Measurements from ENCODE around the gene TXNDC12.
"Not testable (repeated sequence)": the region's sequence is repeated elsewhere in the genome, so short reads cannot be mapped to it uniquely, and the experiment has no call there.

TXNDC12 gene

DNA sequence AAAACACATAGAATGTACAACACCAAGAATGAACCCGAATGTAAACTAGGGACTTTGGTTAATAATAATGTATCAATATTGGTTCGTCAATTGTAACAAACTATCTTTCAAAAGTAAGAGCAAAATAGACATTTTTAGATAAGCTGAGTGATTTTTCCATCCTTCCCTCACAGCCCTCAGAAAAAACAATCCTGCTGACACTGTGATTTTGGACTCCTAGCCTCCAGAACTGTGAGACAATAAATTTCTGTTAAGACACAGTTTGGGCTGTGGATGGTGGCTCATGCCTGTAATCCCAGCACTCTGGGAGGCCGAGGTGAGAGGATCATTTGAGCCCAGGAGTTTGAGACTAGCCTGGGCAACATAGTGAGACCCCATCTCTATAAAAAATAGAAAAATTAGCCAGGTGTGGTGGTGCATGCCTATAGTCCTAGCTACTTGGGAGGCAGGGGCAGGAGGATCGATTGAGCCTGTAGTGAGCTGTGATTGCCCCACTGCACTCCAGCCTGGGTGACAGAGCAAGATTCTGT, 9.3 kb downstream of the TXNDC12 start:
- not testable (repeated sequence) for DNase-seq

DNA sequence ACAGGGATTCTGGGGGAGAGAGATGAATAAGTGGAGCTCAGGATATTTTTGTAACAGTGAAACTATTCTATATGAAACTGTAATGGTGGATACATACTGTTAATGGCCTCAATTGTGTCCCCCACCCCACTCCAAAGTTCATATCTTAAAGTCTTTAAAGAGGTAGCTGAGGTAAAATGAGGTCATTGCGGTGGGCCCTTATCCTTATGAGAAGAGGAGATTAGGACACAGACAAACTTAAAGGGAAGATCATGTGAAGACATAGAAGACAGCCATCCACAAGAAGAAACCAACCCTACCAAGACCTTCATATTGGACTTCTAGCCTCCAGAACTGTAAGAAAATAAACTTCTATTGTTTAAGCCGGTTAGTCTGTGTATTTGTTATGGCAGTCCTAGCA, 9.8 kb downstream of the TXNDC12 start:
- DNase-seq, result no peak

DNA sequence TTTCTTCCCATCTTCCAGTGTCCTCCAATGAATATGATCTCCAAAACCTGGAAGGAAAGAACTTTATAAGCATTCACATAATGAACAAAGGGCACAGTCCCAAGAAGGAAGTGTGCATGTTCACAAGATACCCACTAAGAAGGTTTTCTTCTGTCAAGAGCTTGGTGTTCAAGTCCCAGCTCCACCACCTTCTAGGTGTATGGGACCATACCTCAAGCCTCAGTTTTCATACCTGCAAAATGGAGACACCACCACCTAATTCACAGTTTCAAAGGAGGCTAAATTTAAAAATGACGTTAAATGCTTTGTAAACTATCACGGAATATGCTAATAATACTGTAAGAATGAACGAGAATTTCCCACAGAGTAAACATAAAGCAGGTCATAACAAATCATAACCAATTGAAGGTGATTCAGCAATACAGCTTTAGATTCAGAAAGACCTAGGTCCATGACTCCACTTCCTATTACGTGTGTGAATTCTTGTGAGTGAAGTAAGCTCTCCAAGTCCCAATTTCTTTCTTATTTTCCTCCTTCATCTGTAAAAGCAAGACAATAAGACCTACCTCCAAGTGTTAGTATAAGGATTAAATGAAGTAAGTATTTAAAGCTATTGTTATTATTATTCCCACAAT, 13.3 kb downstream of the TXNDC12 start:
- DNase-seq, result no peak

GRCh38 chr1:52037909-52038308, 17.1 kb downstream of the TXNDC12 start:
- DNase-seq, result no peak

DNA sequence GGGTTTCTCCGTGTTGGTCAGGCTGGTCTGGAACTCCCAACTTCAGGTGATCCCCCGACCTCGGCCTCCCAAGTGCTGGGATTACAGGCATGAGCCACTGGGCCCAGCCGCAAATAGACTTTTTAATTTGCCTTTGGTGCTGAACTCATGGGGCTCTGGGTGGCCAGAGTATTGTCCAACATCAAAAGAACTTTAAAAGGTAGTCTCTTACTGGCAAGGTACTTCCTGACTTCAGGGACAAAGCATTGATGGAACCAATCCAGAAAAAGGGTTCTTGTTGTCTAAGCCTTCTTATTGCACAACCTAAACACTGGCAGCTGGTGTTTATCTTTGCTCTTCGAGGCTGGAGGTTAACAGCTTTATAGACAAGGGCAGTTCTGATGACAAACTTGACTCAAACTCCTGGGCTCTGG, 17.6 kb downstream of the TXNDC12 start:
- DNase-seq, result no peak

GRCh38 chr1:52034050-52034384, 21.0 kb downstream of the TXNDC12 start:
- no peak for DNase-seq

DNA sequence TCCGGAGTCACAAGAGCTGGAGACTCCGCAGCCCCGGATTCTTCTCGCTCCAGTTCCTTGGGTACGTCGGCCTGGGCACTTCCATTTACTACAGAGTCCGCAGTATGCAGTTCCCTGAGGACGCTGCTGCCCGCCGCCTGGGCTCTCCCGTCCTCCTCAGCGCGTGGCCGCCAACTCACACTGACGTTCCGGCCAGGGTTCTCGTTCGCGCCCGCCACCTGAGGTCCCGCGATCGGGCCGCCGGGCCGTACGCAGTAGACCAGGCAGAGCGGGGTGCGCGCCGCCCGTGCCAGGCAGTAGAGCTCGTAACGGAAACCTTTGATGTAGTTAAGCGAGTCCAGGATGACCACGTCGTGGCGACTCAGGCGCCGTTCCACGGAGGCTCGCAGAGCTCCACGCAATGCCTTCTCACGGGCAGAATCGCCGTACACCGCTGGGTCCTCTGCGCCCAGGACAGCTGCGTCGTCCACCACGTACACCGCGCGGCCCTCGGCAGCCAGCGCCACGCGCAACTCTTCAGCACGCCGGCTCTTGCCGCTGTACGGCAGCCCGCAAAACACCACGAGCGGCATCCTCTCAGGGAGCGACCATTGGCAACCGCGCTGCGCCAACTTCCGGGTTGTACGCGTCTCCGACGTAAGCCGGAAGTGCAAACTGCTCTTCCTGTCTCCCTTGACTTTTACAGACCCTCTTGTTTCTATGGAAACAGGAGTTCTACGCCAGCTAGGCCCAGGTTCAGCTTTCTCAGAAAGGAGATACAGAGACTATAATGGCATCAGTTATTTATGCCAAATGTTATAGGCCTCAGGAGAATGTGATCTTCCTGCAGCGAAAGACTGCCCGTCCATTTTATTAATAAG, 21.6 kb downstream of the TXNDC12 start, which contains the start of gene KTI12:
KTI12 (minus strand) TSS at position 621 of the 860 bp plus-strand sequence; CDS start at position 572, 49 bp downstream.
- peak; percentile 94 for DNase-seq

GRCh38 chr1:52032785-52033131, 22.2 kb downstream of the TXNDC12 start:
- peak; percentile 64 for DNase-seq

- DNase-seq, result no peak
These were observed 22.7 kb downstream of the TXNDC12 start for GRCh38 chr1:52032124-52032784.

DNA sequence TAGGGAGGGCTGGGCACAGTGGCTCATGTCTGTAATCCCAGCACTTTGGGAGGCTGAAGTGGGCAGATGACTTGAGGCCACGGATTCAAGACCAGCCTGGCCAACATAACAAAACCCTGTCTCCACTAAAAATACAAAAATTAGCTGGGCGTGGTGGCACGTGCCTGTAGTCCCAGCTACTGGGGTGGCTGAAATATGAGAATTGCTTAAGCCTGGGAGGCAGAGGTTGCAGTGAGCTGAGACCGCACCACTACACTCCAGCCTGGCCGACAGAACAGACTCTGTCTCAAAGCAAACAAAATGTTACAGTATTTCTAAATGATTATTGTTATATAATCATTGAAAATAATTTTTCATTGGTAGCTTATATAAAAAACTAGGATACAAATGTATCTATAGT, 26.2 kb downstream of the TXNDC12 start:
- DNase-seq, result not testable (repeated sequence)

GRCh38 chr1:52028328-52028727, 26.7 kb downstream of the TXNDC12 start:
- DNase-seq, result no peak

DNA sequence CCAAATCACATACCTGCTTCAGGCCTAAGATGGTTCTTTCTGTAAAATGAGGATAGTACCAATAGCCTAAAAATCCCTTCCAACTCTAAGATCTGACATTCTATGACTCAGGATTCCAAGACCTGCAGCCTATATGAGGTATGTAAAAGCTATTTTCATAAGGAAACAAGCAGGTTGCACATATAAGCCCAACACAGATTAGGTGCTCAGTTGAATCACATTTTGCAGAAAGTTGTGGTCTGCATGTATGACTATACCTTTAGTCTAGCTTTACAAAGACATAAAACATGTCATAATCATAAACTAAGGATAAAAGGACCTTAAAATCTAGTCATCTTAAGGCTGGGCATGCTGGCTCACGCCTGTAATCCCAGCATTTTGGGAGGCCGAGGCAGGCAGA, 28.7 kb downstream of the TXNDC12 start:
- DNase-seq, result no peak

DNA sequence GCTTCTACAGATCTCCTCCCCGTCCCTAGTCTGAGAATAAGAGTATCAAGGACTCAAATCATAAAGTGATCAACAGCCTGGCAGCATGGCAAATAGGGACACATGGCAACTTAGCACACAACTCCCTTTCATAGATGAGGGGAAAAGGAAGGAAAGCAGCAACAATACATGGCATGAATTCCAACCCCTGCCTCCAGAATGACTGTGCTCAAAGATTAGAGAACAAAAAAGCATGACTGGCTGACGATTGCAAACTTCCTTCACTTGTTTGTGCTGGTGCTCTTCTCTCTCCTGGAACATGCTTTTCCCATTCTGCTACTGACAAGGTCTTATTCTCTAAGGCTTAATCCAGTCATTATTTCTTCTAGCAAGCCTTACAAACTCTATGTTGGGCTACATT, 32.9 kb downstream of the TXNDC12 start:
- DNase-seq, result no peak

DNA sequence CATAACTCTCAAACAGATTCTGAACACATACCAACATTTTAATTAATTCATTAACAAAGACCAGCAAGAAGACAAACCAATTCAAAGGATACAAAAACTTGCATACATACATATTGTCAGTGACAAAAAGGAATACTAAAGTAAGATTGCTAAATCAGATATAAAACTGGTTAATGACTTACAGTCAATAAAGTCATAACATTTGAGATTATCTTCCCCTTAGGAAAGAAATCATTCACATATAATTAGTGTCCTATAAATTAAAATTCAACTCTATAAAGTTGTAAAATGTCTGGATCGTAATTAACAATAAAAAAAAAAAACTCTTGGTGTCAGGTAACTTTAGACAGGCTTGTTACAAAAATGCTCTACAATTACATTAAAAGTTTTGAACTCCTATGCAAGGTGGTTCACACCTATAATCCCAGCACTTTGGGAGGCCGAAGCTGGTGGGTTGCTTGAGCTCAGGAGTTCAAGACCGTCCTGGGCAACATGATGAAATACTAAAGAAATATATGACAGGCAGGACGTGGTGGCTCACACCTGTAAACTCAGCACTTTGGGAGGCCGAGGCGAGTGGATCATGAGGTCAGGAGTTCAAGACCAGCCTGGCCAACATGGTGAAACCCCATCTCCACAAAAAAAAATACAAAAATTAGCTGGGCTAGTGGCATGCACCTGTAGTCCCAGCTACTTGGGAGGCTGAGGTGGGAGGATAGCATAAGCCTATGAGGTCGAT, 46.8 kb downstream of the TXNDC12 start:
- DNase-seq, result no peak

DNA sequence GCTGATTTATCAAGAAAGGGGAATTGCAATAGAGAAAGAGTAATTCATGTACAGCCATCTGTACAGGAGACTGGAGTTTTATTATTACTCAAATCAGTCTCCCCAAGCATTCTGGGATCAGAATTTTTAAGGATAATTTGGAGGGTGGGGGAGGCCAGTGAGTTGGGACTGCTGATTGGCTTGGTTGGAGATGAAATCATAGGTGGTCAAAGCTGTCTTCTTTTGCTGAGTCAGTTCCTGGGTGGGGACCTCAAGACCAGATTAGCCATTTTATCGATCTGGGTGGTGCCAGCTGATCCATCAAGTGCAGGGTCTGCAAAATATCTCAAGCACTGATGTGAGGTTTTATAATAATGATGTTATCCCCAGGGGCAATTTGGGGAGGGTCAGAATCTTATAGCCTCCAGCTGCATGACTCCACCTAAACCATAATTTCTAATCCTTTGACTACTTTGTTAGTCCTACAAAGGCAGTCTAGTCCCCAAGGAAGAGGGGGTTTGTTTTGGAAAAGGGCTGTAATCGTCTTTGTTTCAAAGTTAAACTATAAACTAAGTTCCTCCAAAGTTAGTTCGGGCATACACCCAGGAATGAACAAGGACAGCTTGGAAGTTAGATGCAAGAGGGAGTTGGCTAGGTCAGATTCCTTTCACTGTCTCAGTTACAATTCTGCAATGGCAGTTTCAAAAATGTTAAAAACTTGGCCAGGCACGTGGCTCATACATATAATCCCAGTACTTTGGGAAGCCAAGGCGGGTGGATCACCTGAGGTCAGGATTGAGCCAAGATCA, 47.6 kb downstream of the TXNDC12 start:
- no peak for DNase-seq

GRCh38 chr1:52006081-52006553, 48.9 kb downstream of the TXNDC12 start:
- not testable (repeated sequence) for DNase-seq

- DNase-seq, result not testable (repeated sequence)
These were observed 49.4 kb downstream of the TXNDC12 start for GRCh38 chr1:52005548-52005947.

GRCh38 chr1:52003877-52004276, 51.1 kb downstream of the TXNDC12 start:
- DNase-seq, result no peak

- no peak for DNase-seq
These were observed 52.7 kb downstream of the TXNDC12 start for GRCh38 chr1:52002038-52002917.

DNA sequence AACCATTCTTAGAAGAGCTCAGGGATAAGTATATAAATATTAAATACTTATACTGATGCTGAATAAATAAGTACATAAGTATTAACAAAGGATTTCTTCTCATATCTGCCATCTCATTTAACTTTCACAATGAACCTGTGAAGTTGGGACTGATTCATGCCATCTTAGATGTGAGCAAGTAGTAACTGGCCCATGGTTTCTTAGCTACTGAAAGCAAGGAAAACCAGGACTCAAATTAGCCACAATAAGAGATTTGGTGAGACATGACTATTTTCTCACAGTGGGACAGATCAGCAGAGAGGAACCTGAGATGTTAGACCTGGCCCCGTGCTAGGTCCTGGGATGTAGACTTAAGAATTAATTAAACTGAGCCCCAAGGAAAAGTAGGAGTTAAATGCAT, 56.3 kb downstream of the TXNDC12 start:
- no peak for DNase-seq

DNA sequence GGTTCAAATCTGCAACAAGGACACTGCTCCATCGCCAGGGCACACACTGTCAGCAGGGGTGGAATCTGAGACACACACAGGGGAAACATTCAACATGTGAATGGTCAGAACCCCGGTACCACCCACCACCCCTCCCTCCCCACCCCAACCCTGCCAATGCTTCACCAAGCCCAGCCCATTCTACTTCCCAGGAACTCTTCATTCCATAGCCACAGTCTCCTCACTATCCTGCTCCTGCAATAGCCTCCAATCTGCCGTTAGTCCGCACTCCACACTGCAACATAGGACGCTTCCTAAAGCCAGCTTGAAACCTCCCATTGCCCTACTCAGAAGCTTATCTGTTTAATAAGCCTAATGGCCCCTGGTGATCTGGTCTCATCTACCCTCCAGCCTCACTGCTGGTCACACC, 57.0 kb downstream of the TXNDC12 start:
- DNase-seq, result no peak
